Vagina (tissue), 2 donors: Measurements from ENCODE around the gene CSTF3. TPM values are rescaled to one million over a fixed set of nuclear protein-coding genes. Genes with fewer than 3 reads are reported as not detected.

ENCODE experiments used
- DNase-seq, 2 donors: peaks; one replicate each; pipeline ENCODE4 v3.0.0-alpha.2; 2017; ENCODE audit errors: extremely low spot score in 2 of 2
- H3K27ac ChIP-seq: fragments of 200-600 bp; sonication (generic); one replicate; pipeline ENCODE4 v1.5.1; 2019
- H3K27me3 ChIP-seq: fragments of 200-600 bp; sonication (generic); one replicate; pipeline ENCODE4 v1.5.1; 2019
- H3K36me3 ChIP-seq, 2 donors: fragments of 200-600 bp; sonication (generic); one replicate each; pipeline ENCODE4 v1.5.1; 2017 to 2019
- H3K4me1 ChIP-seq: fragments of 200-600 bp; sonication (generic); one replicate; pipeline ENCODE4 v1.5.1; 2019
- H3K4me3 ChIP-seq, 2 donors: fragments of 200-600 bp; sonication (generic); 1 replicate in 1 of 2; 2 replicates in 1 of 2; pipeline ENCODE4 v1.5.1; 2016 to 2019
- H3K9me3 ChIP-seq: fragments of 200-600 bp; sonication (generic); one replicate; pipeline ENCODE4 v1.5.1; 2019
- POLR2A ChIP-seq, 2 donors: fragments of 450-650 bp; IDR thresholded peaks; one replicate each; pipeline ENCODE4 v1.6.1; 2017; ENCODE audit warnings: antibody characterized with exemption in 2 of 2, mild to moderate bottlenecking in 2 of 2, moderate library complexity in 2 of 2
- POLR2AphosphoS5 ChIP-seq, 2 donors: sonication (generic); formaldehyde crosslinking; IDR thresholded peaks; one replicate each; pipeline ENCODE4 v1.9.0; 2017; ENCODE audit warnings: antibody characterized with exemption in 2 of 2, mild to moderate bottlenecking in 2 of 2, low read depth in 1 of 2; ENCODE audit not compliant: insufficient read depth in 1 of 2
- intact Hi-C: fragments of 100-400 bp; cut with DNase I; formaldehyde crosslinking; loops from one replicate; pipeline ENCODE4 v1.15.1; 2023
- total RNA-seq: library from RNA; depleted of rRNA; stranded (reverse); fragments of >200 nt; gene quantifications from one replicate; pipeline ENCODE4 v1.2.3, GENCODE V29; 2016
- TF ChIP-seq, protein P1 (sequence below), 3 experiments: fragments of 450-650 bp in 2 of 3; fragments of 200-600 bp in 1 of 3; sonication (generic) in 1 of 3; IDR thresholded peaks; one replicate each; pipeline ENCODE4 v1.5.1; 2017 to 2019; ENCODE audit warnings: antibody characterized with exemption in 3 of 3, mild to moderate bottlenecking in 2 of 3, moderate library complexity in 2 of 3

CSTF3 gene
- total RNA-seq, 1 donor from 2014 or later: 13.3 TPM

DNA sequence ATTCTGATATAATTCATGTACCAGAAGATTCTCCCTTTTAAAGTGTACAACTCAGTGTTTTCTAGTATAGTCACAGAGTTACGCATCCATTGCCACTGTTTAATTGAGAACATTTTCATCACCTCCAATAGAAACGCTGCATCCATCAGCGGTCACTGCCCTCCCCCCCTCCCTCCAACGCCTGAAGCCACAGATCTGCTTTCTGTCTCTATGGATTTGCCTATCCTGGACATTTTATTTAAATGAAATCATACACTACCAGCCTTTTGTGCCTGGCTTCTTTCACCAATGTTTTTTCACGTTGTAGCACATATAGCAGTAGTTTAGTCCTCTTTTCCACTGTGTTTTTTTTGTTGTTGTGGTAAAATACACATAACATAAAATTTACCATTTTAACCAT lies 99.1 kb downstream of the CSTF3 start:
- Histone ChIP-seq H3K4me1 (peaks cover 51% of the 10 kb centered on the region), H3K36me3 (peaks cover 0 to 57% of the 10 kb centered on the region in 2 donors), H3K27ac (no peak overlapping the region), H3K27me3 (no peaks in the 10 kb centered on the region), H3K9me3 (no peaks in the 10 kb centered on the region), H3K4me3 (no peak overlapping the region)
- TF ChIP-seq, protein P1, sequence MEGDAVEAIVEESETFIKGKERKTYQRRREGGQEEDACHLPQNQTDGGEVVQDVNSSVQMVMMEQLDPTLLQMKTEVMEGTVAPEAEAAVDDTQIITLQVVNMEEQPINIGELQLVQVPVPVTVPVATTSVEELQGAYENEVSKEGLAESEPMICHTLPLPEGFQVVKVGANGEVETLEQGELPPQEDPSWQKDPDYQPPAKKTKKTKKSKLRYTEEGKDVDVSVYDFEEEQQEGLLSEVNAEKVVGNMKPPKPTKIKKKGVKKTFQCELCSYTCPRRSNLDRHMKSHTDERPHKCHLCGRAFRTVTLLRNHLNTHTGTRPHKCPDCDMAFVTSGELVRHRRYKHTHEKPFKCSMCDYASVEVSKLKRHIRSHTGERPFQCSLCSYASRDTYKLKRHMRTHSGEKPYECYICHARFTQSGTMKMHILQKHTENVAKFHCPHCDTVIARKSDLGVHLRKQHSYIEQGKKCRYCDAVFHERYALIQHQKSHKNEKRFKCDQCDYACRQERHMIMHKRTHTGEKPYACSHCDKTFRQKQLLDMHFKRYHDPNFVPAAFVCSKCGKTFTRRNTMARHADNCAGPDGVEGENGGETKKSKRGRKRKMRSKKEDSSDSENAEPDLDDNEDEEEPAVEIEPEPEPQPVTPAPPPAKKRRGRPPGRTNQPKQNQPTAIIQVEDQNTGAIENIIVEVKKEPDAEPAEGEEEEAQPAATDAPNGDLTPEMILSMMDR (IDR thresholded peaks at IDR 0.05): no peak
- no peak for TF ChIP-seq POLR2A (IDR thresholded peaks at IDR 0.05)
- TF ChIP-seq POLR2AphosphoS5 (IDR thresholded peaks at IDR 0.05; ENCODE audit: insufficient read depth in 1 of 2, low read depth in 1 of 2): no peak
- peak in 1 of 2 donors; percentile 6 for DNase-seq
- intact Hi-C loops: no loop called here

DNA sequence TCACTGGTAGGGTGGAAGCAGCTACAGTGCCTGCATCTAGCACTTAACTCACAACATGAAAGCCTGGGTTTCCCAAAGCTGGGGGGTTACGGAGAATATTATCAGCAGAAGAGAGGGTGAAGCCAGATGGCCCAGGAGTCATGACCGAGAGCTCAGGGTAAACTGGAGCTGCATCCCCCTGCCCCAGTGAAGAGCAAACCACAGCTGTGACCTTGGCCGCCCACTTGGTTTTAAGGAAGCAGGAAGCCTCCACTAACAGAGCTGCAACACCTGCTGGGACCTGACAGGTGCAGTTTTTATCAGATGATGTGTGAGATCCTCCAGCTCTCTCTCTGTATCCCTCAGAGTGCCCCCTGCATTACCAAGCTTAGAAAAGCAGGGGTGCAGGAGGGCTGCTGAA lies 101.0 kb downstream of the CSTF3 start:
- Histone ChIP-seq H3K4me1 (peaks cover 48% of the 10 kb centered on the region), H3K9me3 (no peaks in the 10 kb centered on the region), H3K36me3 (peaks cover 0 to 46% of the 10 kb centered on the region in 2 donors), H3K27me3 (no peaks in the 10 kb centered on the region), H3K27ac (peak overlapping the region; percentile 10), H3K4me3 (no peak overlapping the region)
- DNase-seq: peak in 1 of 2 donors; percentile 79
- TF ChIP-seq, protein P1 (IDR thresholded peaks at IDR 0.05): no peak
- no peak for TF ChIP-seq POLR2A (IDR thresholded peaks at IDR 0.05)
- no peak for TF ChIP-seq POLR2AphosphoS5 (IDR thresholded peaks at IDR 0.05; ENCODE audit: insufficient read depth in 1 of 2, low read depth in 1 of 2)
- intact Hi-C loops: no loop called here

DNA sequence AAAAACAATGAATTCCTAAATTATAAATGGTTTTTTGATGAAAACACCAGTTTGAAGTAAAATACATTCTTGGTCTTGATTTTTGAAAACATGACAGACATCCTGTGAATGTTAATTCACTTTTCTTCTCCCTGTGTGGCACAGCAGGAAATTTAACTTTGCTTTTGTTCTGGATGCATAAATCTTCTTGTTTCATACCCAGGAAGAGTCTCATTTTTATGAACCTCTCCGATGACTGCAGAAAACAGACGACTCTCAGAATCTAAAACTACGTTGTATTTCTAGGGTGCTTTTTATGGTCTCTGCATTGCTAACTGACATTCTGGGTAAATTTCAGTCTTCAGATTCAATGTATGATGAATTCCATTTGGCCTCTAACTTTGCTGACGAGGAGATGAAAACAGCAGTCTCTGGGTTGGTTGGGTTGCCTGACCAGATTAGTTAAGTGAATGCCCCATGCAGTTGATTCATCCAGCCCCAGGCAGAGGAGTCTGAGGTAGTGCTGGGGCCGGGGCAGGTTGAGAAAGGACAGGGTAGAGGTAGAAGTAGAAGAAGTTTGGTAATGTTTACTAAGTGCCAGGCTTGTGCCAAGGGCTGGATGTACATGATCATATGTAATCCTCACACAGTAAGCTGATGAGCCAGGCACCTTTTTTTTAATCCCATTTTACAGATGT lies 101.8 kb downstream of the CSTF3 start:
- DNase-seq: peak in 1 of 2 donors; percentile 74
- Histone ChIP-seq H3K9me3 (no peaks in the 10 kb centered on the region), H3K27me3 (no peaks in the 10 kb centered on the region), H3K27ac (no peak overlapping the region), H3K4me3 (no peak overlapping the region), H3K36me3 (peaks cover 0 to 49% of the 10 kb centered on the region in 2 donors), H3K4me1 (peaks cover 40% of the 10 kb centered on the region)
- TF ChIP-seq POLR2AphosphoS5 (IDR thresholded peaks at IDR 0.05; ENCODE audit: insufficient read depth in 1 of 2, low read depth in 1 of 2) (no peak), POLR2A (IDR thresholded peaks at IDR 0.05) (no peak)
- TF ChIP-seq, protein P1 (IDR thresholded peaks at IDR 0.05): no peak
- intact Hi-C loops: no loop called here

DNA sequence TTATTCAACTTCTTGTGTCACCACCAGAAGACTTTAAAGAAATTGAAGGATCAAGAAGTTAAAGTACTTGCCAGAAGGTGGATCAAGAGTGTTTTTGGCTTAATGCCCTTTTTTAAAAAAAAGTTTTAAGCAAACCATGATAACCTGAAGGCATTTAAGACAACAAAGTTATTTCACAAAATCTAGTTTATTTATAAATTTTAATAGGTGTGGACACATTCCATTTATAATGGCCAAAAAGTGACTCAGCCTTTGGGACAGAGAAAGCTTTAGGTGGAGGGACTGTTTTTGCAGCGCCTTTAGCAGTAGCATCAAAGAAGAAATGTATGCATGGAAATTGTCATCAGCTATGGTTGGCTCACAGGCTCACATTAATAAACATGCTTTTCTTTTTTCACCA lies 104.0 kb downstream of the CSTF3 start:
- no peak overlapping the region for H3K4me3 ChIP-seq
- H3K36me3 ChIP-seq: peaks cover 0 to 49% of the 10 kb centered on the region in 2 donors
- no peak for DNase-seq
- TF ChIP-seq, protein P1 (IDR thresholded peaks at IDR 0.05): no peak
- TF ChIP-seq POLR2A (IDR thresholded peaks at IDR 0.05): no peak
- TF ChIP-seq POLR2AphosphoS5 (IDR thresholded peaks at IDR 0.05; ENCODE audit: insufficient read depth in 1 of 2, low read depth in 1 of 2): no peak
- peaks cover 23% of the 10 kb centered on the region for H3K4me1 ChIP-seq
- intact Hi-C loops: no loop called here
- H3K27ac ChIP-seq: no peak overlapping the region
- H3K9me3 ChIP-seq: no peaks in the 10 kb centered on the region
- H3K27me3 ChIP-seq: no peaks in the 10 kb centered on the region

DNA sequence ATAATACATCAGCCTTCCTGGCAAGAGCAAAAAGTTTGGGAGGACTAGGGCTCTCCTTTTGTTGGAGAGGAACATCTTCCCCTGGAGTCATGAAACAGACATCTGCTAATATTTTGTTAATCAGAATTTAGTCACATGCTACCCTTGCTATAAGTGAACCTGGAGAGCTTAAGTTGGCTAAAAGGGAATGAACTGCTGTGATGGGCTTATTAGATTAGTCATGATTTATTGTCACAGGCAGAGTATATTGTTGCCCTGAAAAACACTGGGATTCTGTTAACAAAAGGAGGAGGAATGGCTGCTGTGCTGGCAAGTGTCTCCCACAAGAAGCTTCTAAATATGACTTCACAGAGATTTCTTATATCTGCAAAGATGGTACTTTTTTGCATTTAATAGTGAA lies 105.9 kb downstream of the CSTF3 start:
- peaks cover 5% of the 10 kb centered on the region for H3K4me1 ChIP-seq
- no peaks in the 10 kb centered on the region for H3K9me3 ChIP-seq
- intact Hi-C loops: no loop called here
- no peaks in the 10 kb centered on the region for H3K27me3 ChIP-seq
- TF ChIP-seq, protein P1 (IDR thresholded peaks at IDR 0.05): no peak
- no peak for TF ChIP-seq POLR2A (IDR thresholded peaks at IDR 0.05)
- no peak for TF ChIP-seq POLR2AphosphoS5 (IDR thresholded peaks at IDR 0.05; ENCODE audit: insufficient read depth in 1 of 2, low read depth in 1 of 2)
- DNase-seq: no peak
- peaks cover 0 to 34% of the 10 kb centered on the region in 2 donors for H3K36me3 ChIP-seq
- no peak overlapping the region for H3K27ac ChIP-seq
- no peak overlapping the region for H3K4me3 ChIP-seq
